Measurements from ENCODE around the gene PRKG1.
"Not testable (repeated sequence)": the region's sequence is repeated elsewhere in the genome, so short reads cannot be mapped to it uniquely, and the experiment has no call there.

The PRKG1 gene

DNA sequence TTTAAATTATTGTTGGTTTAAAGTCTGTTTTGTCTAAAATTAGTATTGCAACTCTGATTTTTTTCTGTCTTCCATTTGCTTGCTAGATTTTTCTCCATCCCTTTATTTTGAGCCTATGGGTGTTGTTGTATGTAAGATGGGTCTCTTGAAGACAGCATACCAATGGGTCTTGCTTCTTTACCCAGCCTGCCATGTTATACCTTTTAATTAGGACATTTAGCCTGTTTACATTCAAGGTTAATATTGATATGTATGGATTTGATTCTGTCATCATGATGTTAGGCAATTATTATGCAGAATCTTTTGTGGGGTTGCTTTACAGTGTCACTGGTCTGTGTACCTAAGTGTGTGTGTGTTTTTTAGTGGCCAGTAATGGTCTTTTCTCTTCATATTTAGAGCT lies 906.5 kb downstream of the PRKG1 start:
- no peak for DNase-seq

GRCh38 chr10:51981731-51982130 lies 907.4 kb downstream of the PRKG1 start:
- no peak for DNase-seq

DNA sequence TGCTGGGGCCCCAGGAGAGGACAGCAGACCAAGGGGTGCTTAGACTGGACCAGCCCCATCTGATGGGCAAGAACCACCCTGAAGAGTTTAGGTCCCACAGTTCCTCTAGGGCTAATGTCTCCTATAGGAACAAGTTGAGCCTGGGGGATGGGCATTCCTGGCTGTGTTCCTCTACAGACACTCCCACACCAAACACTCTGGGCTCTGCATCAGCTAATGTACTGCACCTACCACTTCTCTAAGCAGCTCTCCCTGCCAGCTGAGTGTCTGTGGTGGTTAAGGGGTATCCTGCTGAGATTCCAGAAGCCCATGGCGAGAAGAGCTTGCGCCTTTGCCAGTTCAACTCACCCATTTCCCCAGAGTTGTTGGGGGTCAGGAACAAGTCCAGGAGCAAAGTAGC lies 909.2 kb downstream of the PRKG1 start:
- DNase-seq, result no peak

GRCh38 chr10:51985336-51985735 lies 911.0 kb downstream of the PRKG1 start:
- DNase-seq, result no peak

DNA sequence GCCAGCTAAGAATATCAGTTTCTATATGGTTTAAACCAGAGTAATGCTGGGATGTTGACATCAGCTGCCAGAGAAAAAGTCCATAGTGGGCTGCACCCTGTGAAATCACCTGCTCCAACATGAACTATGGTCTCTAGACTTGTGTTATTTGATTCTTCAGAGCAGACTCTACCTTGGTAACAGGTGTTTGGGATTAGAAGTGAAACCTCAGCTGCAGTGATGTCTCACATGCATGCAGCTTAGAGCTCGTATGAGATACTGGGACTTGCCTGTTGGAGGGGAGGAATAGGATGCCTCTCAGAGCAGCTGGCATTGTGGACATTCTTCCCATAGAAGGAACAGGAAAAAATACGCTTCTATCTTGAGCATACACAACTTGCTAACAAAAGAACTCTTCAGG lies 912.2 kb downstream of the PRKG1 start:
- DNase-seq, result no peak

DNA sequence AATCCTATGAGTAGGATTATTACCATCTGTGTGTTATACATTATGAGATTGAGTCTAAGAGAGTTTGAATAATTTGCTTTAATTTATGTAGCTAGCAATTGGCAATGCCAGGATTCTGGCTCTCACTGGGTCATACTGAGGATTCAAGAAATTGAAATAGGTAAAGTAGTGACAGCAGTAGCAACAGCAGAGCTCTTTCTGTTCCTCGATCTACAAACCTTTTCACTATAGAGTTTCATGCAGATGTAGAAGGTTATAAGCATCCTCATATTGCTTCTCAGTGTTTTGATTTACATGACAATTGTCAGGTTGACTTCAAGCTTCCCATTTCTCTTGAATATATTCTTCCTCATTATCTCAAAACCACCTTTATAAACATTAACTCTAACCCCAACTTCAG lies 919.2 kb downstream of the PRKG1 start:
- no peak for DNase-seq

DNA sequence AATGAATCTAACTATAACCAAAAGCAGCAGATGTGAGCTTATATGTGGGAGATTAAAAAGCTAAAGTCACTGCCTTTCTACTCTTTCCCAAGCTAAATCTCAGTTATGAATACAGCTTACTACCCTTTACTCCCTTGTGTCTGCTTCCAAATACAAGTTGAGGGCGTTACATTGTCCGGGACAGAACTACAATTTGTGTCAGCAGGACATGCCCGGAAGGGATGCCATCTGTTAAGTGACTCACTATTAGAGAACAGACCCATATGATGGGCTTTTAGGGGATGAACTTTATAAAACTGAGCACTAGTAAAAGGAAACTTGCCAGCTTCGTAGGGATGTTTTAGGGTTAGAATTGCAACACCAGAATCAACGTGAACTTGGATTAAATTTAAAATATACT lies 924.8 kb downstream of the PRKG1 start:
- no peak for DNase-seq

DNA sequence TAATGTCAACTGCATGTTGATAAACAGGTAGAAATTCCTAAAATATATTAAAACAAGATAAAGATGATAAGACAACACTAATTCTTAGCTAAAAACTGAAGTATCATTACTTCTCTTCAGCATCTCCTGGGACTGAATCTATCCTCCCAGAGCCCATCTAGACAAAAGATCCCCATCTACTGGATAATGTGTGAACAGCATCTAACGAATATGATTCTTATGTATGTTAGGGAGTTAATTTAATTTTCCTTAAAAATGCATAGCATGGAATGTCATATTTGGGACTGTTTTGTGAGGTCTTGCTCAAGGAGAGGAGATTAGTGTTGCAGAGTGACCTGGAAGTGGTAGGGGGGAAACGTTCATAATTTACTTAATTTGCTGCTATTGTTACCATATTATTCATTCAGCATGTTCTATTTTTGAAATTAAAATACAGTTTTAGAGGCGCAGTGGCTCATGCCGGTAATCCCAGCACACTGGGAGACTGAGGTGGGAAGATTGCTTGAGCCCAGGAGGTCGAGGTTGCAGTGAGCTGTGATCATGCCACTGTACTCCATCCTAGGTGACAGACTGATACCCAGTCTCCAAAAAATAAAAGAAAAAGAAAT lies 930.2 kb downstream of the PRKG1 start:
- DNase-seq, result no peak

GRCh38 chr10:52007091-52007490 lies 932.8 kb downstream of the PRKG1 start:
- no peak for DNase-seq

GRCh38 chr10:52011118-52011517 lies 936.8 kb downstream of the PRKG1 start:
- no peak for DNase-seq

DNA sequence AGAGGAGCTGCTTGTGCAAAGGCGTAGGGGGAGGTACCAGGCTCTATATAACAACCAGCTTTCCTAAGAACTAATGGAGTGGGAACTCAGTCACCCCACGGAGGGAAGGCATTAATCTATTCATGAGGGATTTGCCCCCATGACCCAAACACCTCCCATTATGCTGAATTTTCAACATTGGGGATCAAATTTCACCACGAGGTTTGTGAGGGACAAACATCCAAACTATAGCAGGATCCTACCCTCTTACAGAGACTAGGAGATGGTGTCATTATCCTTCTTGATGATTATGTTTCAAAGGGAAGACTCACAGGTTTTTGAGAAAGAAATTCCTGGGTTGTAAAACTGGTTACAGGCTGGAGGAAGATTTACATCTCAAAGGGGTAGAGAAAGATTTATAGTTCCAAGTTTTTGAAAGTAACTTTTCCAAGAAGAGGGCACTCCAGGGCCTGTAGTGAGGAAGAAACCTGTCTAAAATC lies 944.8 kb downstream of the PRKG1 start:
- DNase-seq, result no peak

- DNase-seq, result no peak
Observed at GRCh38 chr10:52019656-52020055, 945.4 kb downstream of the PRKG1 start.

DNA sequence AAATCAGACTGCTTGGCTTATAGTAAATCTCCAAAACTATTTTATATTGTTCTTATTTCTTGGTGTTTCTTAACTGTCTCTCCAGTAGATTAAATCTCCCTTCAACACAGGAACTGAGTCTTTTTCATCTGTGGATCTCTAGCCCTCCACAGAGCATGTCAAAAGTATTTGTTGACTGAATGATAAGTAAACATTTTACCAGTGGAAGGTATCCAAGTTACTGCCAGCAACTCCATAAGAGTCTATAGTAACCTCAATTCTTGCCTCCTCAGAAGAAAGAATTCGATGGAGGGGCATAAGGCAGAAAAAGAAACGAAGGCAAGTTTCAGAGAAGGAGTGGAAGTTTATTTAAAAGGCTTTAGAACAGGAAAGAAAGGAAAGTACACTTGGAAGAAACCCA lies 945.9 kb downstream of the PRKG1 start:
- DNase-seq, result no peak

DNA sequence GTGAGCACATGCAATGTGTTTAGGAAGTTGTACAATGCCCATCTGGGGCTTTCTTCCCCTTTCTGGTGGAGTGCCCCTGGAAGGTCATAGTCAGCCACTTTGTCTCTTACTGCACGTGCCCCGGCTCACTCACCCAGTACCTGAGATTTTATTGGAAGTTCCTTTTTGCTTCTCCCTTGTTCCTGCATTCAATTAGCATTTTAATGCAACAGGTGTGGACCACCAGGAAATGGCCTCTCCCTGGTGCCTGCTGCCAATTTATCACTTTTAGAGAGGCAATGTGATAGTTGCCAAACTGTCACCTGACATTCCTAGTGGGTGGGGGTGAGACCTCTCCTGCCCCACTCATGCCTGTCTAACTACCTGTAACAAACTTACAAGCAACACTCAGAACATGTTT lies 946.4 kb downstream of the PRKG1 start:
- DNase-seq, result no peak

- no peak for DNase-seq
Observed at GRCh38 chr10:52027055-52027705, 952.9 kb downstream of the PRKG1 start.

DNA sequence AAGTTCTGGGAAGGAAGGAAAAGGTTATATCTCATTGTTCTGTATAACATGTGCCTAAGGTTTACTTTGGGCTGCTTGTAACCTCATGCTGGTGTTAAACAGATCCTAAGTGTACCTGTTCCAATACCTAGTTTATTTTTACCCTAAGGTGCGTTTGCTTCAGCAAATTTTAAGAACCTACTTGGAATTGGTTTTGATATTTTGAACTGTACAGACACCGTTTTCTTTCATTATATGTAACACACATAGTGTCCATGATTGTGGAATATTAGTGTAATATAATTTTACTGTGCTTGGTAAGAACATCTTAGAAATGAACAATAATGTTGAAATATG lies 954.2 kb downstream of the PRKG1 start:
- DNase-seq, result no peak

- no peak for DNase-seq
Observed at GRCh38 chr10:52029628-52030027, 955.3 kb downstream of the PRKG1 start.

- DNase-seq, result no peak
Observed at GRCh38 chr10:52030051-52030790, 955.9 kb downstream of the PRKG1 start.

GRCh38 chr10:52030975-52031374 lies 956.7 kb downstream of the PRKG1 start:
- no peak for DNase-seq

DNA sequence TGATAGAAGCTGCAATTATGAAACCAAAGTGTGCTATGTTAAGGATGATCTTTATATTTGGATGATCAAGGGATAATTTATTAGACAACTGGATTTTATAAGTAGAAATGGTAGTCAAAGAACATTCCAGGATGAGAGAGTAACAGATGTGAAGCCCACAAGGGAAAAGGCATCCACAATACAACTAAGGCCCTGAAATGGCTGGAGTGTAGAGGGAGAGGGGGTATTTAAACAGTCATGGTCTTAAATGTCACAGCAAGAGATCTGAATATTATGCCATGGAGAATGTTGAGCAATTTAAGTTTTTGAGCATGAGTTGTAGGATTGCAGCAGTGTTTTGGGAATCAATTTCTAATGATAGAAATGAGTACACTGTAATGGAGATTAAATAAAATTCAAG lies 957.5 kb downstream of the PRKG1 start:
- DNase-seq, result no peak

GRCh38 chr10:52032681-52033629 lies 958.7 kb downstream of the PRKG1 start:
- no peak for DNase-seq

DNA sequence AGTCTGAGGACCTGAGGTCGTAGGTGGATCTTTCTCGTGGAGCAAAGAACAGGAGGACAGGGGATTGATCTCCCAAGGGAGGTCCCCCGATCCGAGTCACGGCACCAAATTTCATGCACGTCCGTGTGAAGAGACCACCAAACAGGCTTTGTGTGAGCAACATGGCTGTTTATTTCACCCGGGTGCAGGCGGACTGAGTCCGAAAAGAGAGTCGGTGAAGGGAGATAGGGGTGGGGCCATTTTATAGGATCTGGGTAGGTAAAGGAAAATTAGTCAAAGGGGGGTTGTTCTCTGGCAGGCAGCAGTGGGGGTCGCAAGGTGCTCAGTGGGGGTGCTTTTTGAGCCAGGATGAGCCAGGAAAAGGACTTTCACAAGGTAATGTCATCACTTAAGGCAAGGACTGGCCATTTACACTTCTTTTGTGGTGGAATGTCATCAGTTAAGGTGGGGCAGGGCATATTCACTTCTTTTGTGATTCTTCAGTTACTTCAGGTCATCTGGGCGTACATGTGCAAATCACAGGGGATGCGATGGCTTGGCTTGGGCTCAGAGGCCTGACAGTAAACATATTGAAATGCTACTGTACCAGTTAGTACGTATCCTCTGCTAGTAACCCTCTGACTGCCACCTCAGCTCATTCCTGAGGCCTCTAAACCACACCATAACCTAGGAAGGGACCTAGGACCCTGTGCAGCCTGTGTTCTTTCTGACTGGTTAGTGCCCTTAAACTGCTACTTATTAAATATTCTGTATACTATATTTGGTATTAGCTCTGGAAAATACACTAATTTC lies 964.9 kb downstream of the PRKG1 start:
- not testable (repeated sequence) for DNase-seq

All from NCI-H1436 treated with DMSO at 0.1 percent for 48 hours (cell line).